ENCODE measurements around the gene UTP14C.
"Not testable (repeated sequence)": the region's sequence is repeated elsewhere in the genome, so short reads cannot be mapped to it uniquely, and the experiment has no call there.

The UTP14C gene

GRCh38 chr13:52025475-52026245 lies 1.2 kb downstream of the UTP14C start:
- Histone ChIP-seq H3K27me3 (ENCODE audit: control insufficient read depth, insufficient read depth, low read length) (no peaks in the 10 kb centered on the region), H3K9me3 (replicated peaks; ENCODE audit: low read length) (no peaks in the 10 kb centered on the region), H3K4me1 (ENCODE audit: control insufficient read depth, insufficient read depth, low read length) (no peaks in the 10 kb centered on the region), H3K4me2 (ENCODE audit: low read length) (no peak overlapping the region), H3K4me3 (ENCODE audit: low read length) (no peak overlapping the region), H3K9ac (ENCODE audit: low read depth, low read length) (no peak overlapping the region), H3K36me3 (ENCODE audit: insufficient read depth, low read length) (peaks cover 42% of the 10 kb centered on the region)

- no peaks in the 10 kb centered on the region for H3K4me1 ChIP-seq (ENCODE audit: control insufficient read depth, insufficient read depth, low read length)
- H3K36me3 ChIP-seq (ENCODE audit: insufficient read depth, low read length) = peaks cover 42% of the 10 kb centered on the region
- H3K9ac ChIP-seq (ENCODE audit: low read depth, low read length) = no peak overlapping the region
These were observed 1.7 kb downstream of the UTP14C start for GRCh38 chr13:52026246-52026626.

GRCh38 chr13:52027832-52028231 lies 3.3 kb downstream of the UTP14C start:
- Histone ChIP-seq H3K4me2 (ENCODE audit: low read length) (no peak overlapping the region), H3K36me3 (ENCODE audit: insufficient read depth, low read length) (peaks cover 39% of the 10 kb centered on the region)

More at GRCh38 chr13:52026246-52026626, 1.7 kb downstream of the UTP14C start:
- Histone ChIP-seq H3K9me3 (replicated peaks; ENCODE audit: low read length) (no peaks in the 10 kb centered on the region), H3K27me3 (ENCODE audit: control insufficient read depth, insufficient read depth, low read length) (no peaks in the 10 kb centered on the region), H3K4me3 (ENCODE audit: low read length) (no peak overlapping the region), H3K4me2 (ENCODE audit: low read length) (no peak overlapping the region)

GRCh38 chr13:52029569-52029968 lies 5.1 kb downstream of the UTP14C start:
- Histone ChIP-seq H3K9me3 (replicated peaks; ENCODE audit: low read length) (no peaks in the 10 kb centered on the region), H3K4me3 (ENCODE audit: low read length) (no peak overlapping the region), H3K27me3 (ENCODE audit: control insufficient read depth, insufficient read depth, low read length) (no peaks in the 10 kb centered on the region), H3K9ac (ENCODE audit: low read depth, low read length) (no peak overlapping the region), H3K36me3 (ENCODE audit: insufficient read depth, low read length) (peaks cover 30% of the 10 kb centered on the region), H3K4me1 (ENCODE audit: control insufficient read depth, insufficient read depth, low read length) (no peaks in the 10 kb centered on the region), H3K4me2 (ENCODE audit: low read length) (no peak overlapping the region)

More at GRCh38 chr13:52027832-52028231, 3.3 kb downstream of the UTP14C start:
- Histone ChIP-seq H3K9me3 (replicated peaks; ENCODE audit: low read length) (no peaks in the 10 kb centered on the region), H3K27me3 (ENCODE audit: control insufficient read depth, insufficient read depth, low read length) (no peaks in the 10 kb centered on the region), H3K9ac (ENCODE audit: low read depth, low read length) (no peak overlapping the region), H3K4me3 (ENCODE audit: low read length) (no peak overlapping the region), H3K4me1 (ENCODE audit: control insufficient read depth, insufficient read depth, low read length) (no peaks in the 10 kb centered on the region)

- not testable (repeated sequence) for H3K4me2 ChIP-seq (ENCODE audit: low read length); H3K9ac ChIP-seq (ENCODE audit: low read depth, low read length); H3K27me3 ChIP-seq (ENCODE audit: control insufficient read depth, insufficient read depth, low read length); H3K4me1 ChIP-seq (ENCODE audit: control insufficient read depth, insufficient read depth, low read length); H3K9me3 ChIP-seq (replicated peaks; ENCODE audit: low read length); H3K4me3 ChIP-seq (ENCODE audit: low read length)
- H3K36me3 ChIP-seq (ENCODE audit: insufficient read depth, low read length) = peaks cover 22% of the 10 kb centered on the region
These were observed 5.9 kb downstream of the UTP14C start for GRCh38 chr13:52030401-52030800.

- Histone ChIP-seq H3K4me3 (ENCODE audit: low read length) (no peak overlapping the region), H3K9ac (ENCODE audit: low read depth, low read length) (no peak overlapping the region), H3K36me3 (ENCODE audit: insufficient read depth, low read length) (peaks cover 9% of the 10 kb centered on the region), H3K4me2 (ENCODE audit: low read length) (no peak overlapping the region), H3K9me3 (replicated peaks; ENCODE audit: low read length) (no peaks in the 10 kb centered on the region), H3K27me3 (ENCODE audit: control insufficient read depth, insufficient read depth, low read length) (no peaks in the 10 kb centered on the region), H3K4me1 (ENCODE audit: control insufficient read depth, insufficient read depth, low read length) (no peaks in the 10 kb centered on the region)
These were observed 8.5 kb downstream of the UTP14C start for GRCh38 chr13:52033039-52033438.

GRCh38 chr13:52034616-52035226 lies 10.2 kb downstream of the UTP14C start:
- H3K27me3 ChIP-seq (ENCODE audit: control insufficient read depth, insufficient read depth, low read length) = no peaks in the 10 kb centered on the region
- no peaks in the 10 kb centered on the region for H3K4me1 ChIP-seq (ENCODE audit: control insufficient read depth, insufficient read depth, low read length)
- H3K4me2 ChIP-seq (ENCODE audit: low read length) = no peak overlapping the region
- no peaks in the 10 kb centered on the region for H3K36me3 ChIP-seq (ENCODE audit: insufficient read depth, low read length)
- H3K9ac ChIP-seq (ENCODE audit: low read depth, low read length) = no peak overlapping the region
- H3K4me3 ChIP-seq (ENCODE audit: low read length) = no peak overlapping the region
- no peaks in the 10 kb centered on the region for H3K9me3 ChIP-seq (replicated peaks; ENCODE audit: low read length)

GRCh38 chr13:52036037-52036436 lies 11.5 kb downstream of the UTP14C start:
- H3K9ac ChIP-seq (ENCODE audit: low read depth, low read length) = no peak overlapping the region
- no peaks in the 10 kb centered on the region for H3K4me1 ChIP-seq (ENCODE audit: control insufficient read depth, insufficient read depth, low read length)
- H3K27me3 ChIP-seq (ENCODE audit: control insufficient read depth, insufficient read depth, low read length) = no peaks in the 10 kb centered on the region
- H3K4me3 ChIP-seq (ENCODE audit: low read length) = no peak overlapping the region
- H3K4me2 ChIP-seq (ENCODE audit: low read length) = no peak overlapping the region
- no peaks in the 10 kb centered on the region for H3K9me3 ChIP-seq (replicated peaks; ENCODE audit: low read length)
- H3K36me3 ChIP-seq (ENCODE audit: insufficient read depth, low read length) = no peaks in the 10 kb centered on the region

GRCh38 chr13:52043675-52044074 lies 19.2 kb downstream of the UTP14C start:
- no peaks in the 10 kb centered on the region for H3K36me3 ChIP-seq (ENCODE audit: insufficient read depth, low read length)
- no peaks in the 10 kb centered on the region for H3K9me3 ChIP-seq (replicated peaks; ENCODE audit: low read length)
- H3K4me2 ChIP-seq (ENCODE audit: low read length) = no peak overlapping the region
- no peak overlapping the region for H3K4me3 ChIP-seq (ENCODE audit: low read length)
- no peaks in the 10 kb centered on the region for H3K27me3 ChIP-seq (ENCODE audit: control insufficient read depth, insufficient read depth, low read length)
- no peak overlapping the region for H3K9ac ChIP-seq (ENCODE audit: low read depth, low read length)
- H3K4me1 ChIP-seq (ENCODE audit: control insufficient read depth, insufficient read depth, low read length) = no peaks in the 10 kb centered on the region

- Histone ChIP-seq H3K36me3 (ENCODE audit: insufficient read depth, low read length) (no peaks in the 10 kb centered on the region), H3K4me1 (ENCODE audit: control insufficient read depth, insufficient read depth, low read length) (no peaks in the 10 kb centered on the region), H3K27me3 (ENCODE audit: control insufficient read depth, insufficient read depth, low read length) (no peaks in the 10 kb centered on the region), H3K9ac (ENCODE audit: low read depth, low read length) (no peak overlapping the region), H3K4me2 (ENCODE audit: low read length) (no peak overlapping the region), H3K4me3 (ENCODE audit: low read length) (no peak overlapping the region), H3K9me3 (replicated peaks; ENCODE audit: low read length) (no peaks in the 10 kb centered on the region)
These were observed 23.0 kb downstream of the UTP14C start for GRCh38 chr13:52047463-52047862.

GRCh38 chr13:52048516-52048915 lies 24.0 kb downstream of the UTP14C start:
- H3K9me3 ChIP-seq (replicated peaks; ENCODE audit: low read length) = no peaks in the 10 kb centered on the region
- no peaks in the 10 kb centered on the region for H3K36me3 ChIP-seq (ENCODE audit: insufficient read depth, low read length)
- no peaks in the 10 kb centered on the region for H3K27me3 ChIP-seq (ENCODE audit: control insufficient read depth, insufficient read depth, low read length)
- H3K9ac ChIP-seq (ENCODE audit: low read depth, low read length) = no peak overlapping the region
- no peaks in the 10 kb centered on the region for H3K4me1 ChIP-seq (ENCODE audit: control insufficient read depth, insufficient read depth, low read length)
- H3K4me3 ChIP-seq (ENCODE audit: low read length) = no peak overlapping the region
- no peak overlapping the region for H3K4me2 ChIP-seq (ENCODE audit: low read length)

- Histone ChIP-seq H3K9me3 (replicated peaks; ENCODE audit: low read length) (no peaks in the 10 kb centered on the region), H3K4me1 (ENCODE audit: control insufficient read depth, insufficient read depth, low read length) (no peaks in the 10 kb centered on the region), H3K9ac (ENCODE audit: low read depth, low read length) (no peak overlapping the region), H3K27me3 (ENCODE audit: control insufficient read depth, insufficient read depth, low read length) (no peaks in the 10 kb centered on the region), H3K4me3 (ENCODE audit: low read length) (no peak overlapping the region), H3K4me2 (ENCODE audit: low read length) (no peak overlapping the region), H3K36me3 (ENCODE audit: insufficient read depth, low read length) (no peaks in the 10 kb centered on the region)
These were observed 26.9 kb downstream of the UTP14C start for GRCh38 chr13:52051400-52051799.
